Upper lobe of left lung (tissue), 4 donors: ENCODE results near the gene BET1L.

Source experiments
- EP300 ChIP-seq, 4 donors: sonication (generic); formaldehyde crosslinking; IDR thresholded peaks; one replicate each; pipeline ENCODE4 v1.5.1; 2017; ENCODE audit warnings: antibody characterized with exemption in 4 of 4, control low read depth in 2 of 4
- POLR2A ChIP-seq, 4 donors: fragments of 450-650 bp; IDR thresholded peaks; one replicate each; pipeline ENCODE4 v1.5.1; 2016 to 2017; ENCODE audit warnings: antibody characterized with exemption in 4 of 4, mild to moderate bottlenecking in 2 of 4
- POLR2AphosphoS5 ChIP-seq, 2 donors: sonication (generic); formaldehyde crosslinking; IDR thresholded peaks; one replicate each; pipeline ENCODE4 v1.5.1; 2017; ENCODE audit warnings: antibody characterized with exemption in 2 of 2
- TF ChIP-seq, protein P1 (sequence below), 6 experiments: fragments of 450-650 bp in 4 of 6; fragments of 200-600 bp in 2 of 6; sonication (generic) in 2 of 6; IDR thresholded peaks; one replicate each; pipeline ENCODE4 v1.5.1; 2016 to 2019; ENCODE audit warnings: antibody characterized with exemption in 6 of 6

DNA sequence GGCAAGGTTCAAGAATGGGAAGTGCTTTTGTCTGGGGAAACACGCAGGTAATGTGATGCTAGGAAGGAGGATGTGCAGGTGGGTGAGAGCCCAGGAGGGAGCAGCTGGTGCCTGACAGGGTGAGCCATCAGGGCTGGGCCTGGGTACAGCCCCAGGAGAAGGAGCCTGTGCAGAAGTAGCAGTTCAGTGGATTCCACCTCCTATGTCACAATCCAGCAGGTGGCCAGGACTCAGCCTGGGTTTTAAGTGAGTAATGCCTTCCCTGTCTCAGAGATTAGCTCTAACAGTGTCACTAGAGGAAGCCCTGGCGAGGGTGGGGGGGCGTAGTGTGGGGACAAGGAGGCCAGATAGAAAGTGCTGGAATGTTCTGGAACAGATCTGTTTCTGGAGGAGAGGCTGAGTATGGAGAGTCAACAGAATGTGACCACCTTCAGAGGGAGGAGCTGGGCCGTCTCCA, 8.4 kb upstream of the BET1L start:
- TF ChIP-seq, protein P1, sequence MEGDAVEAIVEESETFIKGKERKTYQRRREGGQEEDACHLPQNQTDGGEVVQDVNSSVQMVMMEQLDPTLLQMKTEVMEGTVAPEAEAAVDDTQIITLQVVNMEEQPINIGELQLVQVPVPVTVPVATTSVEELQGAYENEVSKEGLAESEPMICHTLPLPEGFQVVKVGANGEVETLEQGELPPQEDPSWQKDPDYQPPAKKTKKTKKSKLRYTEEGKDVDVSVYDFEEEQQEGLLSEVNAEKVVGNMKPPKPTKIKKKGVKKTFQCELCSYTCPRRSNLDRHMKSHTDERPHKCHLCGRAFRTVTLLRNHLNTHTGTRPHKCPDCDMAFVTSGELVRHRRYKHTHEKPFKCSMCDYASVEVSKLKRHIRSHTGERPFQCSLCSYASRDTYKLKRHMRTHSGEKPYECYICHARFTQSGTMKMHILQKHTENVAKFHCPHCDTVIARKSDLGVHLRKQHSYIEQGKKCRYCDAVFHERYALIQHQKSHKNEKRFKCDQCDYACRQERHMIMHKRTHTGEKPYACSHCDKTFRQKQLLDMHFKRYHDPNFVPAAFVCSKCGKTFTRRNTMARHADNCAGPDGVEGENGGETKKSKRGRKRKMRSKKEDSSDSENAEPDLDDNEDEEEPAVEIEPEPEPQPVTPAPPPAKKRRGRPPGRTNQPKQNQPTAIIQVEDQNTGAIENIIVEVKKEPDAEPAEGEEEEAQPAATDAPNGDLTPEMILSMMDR (IDR thresholded peaks at IDR 0.05): no peak
- TF ChIP-seq POLR2A (IDR thresholded peaks at IDR 0.05) (no peak), EP300 (IDR thresholded peaks at IDR 0.05) (no peak), POLR2AphosphoS5 (IDR thresholded peaks at IDR 0.05) (no peak)
